HG02759 (cell line): ENCODE data around the gene LRFN4.

Experiments
- ATAC-seq: cut with Tn5 transposase; IDR thresholded peaks from one replicate; pipeline ENCODE4 v1.9.1; 2021; ENCODE audit warnings: mild to moderate bottlenecking, moderate library complexity; ENCODE audit not compliant: unreplicated experiment

LRFN4 gene

GRCh38 chr11:66870131-66870530 is 13.3 kb downstream of the LRFN4 start:
- no peak for ATAC-seq

- no peak for ATAC-seq
Observed at GRCh38 chr11:66870616-66871520, 14.0 kb downstream of the LRFN4 start.

DNA sequence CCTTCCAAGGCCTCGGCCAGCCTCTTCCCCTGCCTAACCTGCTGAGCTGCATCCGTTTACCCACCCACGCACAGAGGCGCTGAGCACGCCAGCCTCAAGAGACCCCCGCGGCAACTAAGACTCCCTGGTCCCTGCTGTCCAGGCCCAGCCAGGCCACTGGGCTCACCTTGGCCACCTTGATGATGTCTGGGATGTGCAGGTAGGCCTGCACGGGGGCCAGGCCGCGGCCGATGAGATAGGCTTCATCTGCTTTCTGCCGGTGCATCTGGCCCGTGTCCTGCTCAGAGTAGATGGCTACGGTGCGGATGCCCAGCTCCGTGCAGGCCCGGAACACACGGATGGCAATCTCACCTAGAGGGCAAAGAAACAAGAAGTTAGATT is 14.6 kb downstream of the LRFN4 start:
- ATAC-seq = no peak

DNA sequence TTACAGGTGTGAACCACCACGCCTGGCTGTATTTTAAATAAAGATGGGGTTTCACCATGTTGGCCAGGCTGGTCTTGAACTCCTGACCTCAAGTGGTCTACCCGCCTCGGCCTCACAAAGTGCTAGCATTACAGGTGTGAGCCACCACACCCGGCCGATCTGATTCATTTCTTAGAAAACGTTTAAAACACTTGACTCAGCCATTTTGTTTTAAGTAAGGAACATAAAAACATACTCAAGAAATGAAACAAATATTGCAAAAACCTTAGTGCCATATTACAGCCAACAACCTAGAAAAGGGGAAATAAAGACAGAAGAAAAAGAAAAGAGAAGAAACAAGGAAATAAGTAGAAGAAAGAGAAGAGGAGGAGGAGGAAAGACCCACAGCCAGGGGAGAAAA is 17.4 kb downstream of the LRFN4 start:
- no peak for ATAC-seq

- no peak for ATAC-seq
Observed at GRCh38 chr11:66875378-66875777, 18.5 kb downstream of the LRFN4 start.

DNA sequence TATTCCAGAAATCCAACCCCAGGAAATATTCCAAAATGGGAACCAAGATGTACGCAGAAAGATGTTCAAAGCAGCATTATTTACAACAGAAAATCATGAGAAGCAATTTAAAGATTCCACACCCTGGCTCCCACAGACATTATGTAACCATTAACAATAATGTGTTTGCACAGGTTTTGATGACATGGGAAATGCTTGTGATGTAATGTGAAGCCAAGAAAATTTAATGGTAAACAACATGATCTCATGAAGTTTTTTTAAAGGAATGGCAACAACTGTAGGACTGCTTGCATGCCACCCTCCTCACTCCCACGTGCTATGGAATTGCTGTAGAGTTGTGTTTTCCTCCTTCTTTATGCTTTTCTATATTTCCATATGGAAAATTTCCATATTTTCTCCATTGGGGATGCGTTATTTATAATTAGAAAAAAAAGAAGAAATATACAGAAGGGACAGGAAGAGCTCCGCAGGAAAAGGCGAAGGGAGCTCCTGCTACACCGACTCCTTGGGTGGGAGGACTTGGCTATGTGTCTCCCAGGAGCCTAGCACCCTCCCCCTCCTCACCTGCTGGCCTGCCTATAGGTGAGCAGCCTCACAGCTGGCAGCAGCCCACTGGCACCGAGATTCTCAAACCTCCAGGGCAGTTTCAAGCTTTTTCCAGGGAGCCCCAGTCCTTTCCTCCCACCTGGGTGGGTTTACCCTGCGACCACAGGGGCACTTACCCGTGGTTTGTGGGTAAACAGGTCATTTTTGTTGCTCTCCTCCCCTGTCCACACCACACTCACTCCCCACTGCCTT is 20.9 kb downstream of the LRFN4 start:
- no peak for ATAC-seq

- no peak for ATAC-seq
Observed at GRCh38 chr11:66878474-66878873, 21.6 kb downstream of the LRFN4 start.

GRCh38 chr11:66879000-66879399 is 22.1 kb downstream of the LRFN4 start:
- ATAC-seq = no peak

- no peak for ATAC-seq
Observed at GRCh38 chr11:66879583-66879982, 22.7 kb downstream of the LRFN4 start.

- ATAC-seq = no peak
Observed at GRCh38 chr11:66879999-66880398, 23.1 kb downstream of the LRFN4 start.

DNA sequence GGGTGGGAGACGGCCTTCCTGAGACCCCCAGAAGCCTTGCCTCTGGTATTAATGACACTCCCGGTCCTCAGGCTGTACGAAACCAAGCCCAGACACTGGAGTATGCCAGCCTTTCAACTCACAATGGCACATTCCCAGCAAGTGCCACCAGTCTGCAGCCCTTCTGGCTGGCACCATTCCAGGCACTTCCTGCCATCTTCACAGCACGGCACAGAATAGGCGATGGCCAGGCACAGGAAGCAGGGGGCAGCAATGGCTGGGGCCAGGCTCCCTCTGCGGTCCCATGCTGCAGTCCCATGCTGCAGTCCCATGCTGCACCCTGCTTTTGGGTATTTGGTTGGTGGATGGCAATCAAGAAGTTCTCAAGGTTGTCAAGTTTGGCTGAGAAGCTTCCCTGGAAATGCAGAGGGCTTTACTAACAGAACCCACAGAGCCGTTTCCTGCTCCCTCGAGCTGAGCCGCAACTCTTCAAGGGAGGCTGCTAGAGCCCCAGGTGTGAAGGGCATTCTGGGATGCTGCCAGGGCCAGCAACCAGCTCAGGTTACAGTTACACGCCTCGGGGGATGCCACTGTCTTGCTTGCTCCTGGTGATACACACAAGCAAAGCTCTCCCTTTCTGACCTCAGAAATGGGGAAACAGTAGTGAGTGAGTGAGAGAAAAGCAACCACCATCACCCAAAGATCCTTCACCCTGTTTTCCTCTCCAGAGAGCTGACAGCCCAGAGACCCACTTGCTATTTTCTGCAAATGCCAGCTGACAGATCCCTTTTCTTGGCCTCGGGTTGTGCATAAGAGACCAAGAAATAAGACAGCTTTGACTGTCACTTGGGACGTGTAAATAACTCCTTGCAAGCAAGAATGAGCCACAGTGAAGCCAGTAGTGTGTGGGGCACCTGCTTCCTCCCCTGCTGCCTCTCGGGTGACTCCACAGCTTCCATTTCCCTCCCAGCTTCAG is 23.9 kb downstream of the LRFN4 start:
- no peak for ATAC-seq

DNA sequence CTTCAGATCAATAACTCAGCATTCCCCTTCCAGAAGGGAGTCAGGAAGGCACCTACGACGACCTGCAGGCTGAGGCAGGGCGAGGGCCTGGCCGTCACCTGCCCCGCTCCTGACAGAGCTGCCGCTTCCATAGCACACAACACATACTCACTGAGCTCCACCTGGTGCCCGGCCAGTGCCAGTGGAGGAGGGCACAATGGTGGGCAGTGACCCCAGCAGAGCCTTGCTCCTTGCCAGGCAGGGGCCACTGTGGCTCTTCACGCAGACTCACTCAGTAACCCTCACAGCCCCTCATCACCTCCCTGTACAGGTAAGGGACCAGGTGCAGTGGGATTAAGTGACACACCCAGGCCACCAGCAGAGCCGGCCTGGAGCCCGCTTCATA is 24.6 kb downstream of the LRFN4 start:
- no peak for ATAC-seq

DNA sequence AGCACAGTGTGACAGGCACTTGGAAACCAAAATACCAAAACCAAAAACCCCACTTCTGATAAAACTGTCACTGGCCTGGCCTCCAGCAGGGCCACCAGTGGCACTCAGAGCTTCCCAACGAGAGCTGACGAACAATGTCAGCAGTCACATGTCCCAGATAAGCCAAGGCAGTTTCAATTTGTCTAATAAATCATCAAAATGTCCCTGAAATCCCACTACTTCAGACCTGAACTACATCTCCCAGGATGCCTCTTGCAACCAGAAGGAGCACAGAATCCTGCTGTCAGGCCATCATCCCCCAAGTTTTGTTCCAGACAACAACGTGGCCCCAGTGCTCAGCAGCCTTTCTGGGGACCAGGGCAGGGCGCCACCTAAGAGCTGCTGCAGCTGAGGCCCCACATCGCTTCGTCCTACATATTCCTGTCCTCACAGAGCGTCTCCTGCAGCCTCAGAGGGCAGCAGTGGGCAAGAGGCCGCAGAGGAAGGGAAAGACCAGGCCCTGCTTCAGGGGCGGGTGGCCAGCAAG is 25.1 kb downstream of the LRFN4 start:
- ATAC-seq = no peak

GRCh38 chr11:66882561-66883015 is 25.7 kb downstream of the LRFN4 start:
- ATAC-seq = no peak

GRCh38 chr11:66883016-66883965 is 26.4 kb downstream of the LRFN4 start:
- ATAC-seq = no peak

DNA sequence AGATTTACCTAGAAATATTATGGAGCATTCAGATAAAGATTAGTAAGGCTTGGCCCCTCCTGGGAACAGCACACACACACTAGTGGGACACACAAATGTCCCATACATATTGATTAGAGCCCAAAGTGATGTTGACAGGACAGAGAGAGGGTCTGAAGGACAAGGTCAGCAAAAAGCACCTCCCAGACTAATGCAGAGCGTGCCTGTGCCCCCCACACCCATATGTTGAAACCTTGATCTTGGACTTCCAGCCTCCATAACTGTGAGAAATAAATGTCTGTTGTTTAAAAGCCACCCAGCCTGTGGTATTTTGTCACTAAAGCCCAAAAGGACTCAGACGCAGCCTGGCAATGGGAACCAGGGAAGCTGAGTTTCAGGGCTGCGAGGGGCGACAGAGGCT is 27.6 kb downstream of the LRFN4 start:
- no peak for ATAC-seq

- ATAC-seq = no peak
Observed at GRCh38 chr11:66885469-66885868, 28.6 kb downstream of the LRFN4 start.

- ATAC-seq = no peak
Observed at GRCh38 chr11:66885950-66886440, 29.1 kb downstream of the LRFN4 start.

GRCh38 chr11:66886671-66887221 is 29.9 kb downstream of the LRFN4 start:
- no peak for ATAC-seq
